Measurements from ENCODE around the gene CIBAR2. TPM values are rescaled to one million over a fixed set of nuclear protein-coding genes. Genes with fewer than 3 reads are reported as not detected.

CIBAR2 gene
- total and polyA plus RNA-seq, 10 of the 15 experiments (the other 5 are each of a cell fraction or from before 2014, with no cell fraction given), result 0.05 to 0.16 (median 0.07) TPM; not detected in 7

GRCh38 chr16:85146922-85147651 is 34.8 kb upstream of the CIBAR2 start:
- ATAC-seq (no peak), DNase-seq (ENCODE audit: low read depth, low spot score) (no peak), FAIRE-seq (no peak)
- Histone ChIP-seq H3K4me2 (ENCODE audit: control insufficient read depth, insufficient read depth) (no peak overlapping the region), H4K20me1 (ENCODE audit: control insufficient read depth, insufficient read depth) (no peaks in the 10 kb centered on the region), H3K36me3 (ENCODE audit: control insufficient read depth in 2 of 2, insufficient read depth in 2 of 2, low read length in 1 of 2) (no peaks in the 10 kb centered on the region), H3K4me1 (ENCODE audit: control insufficient read depth, insufficient read depth, low read length) (0 out of 2 replicates have a peak, but pooled peaks cover 2% of the 10 kb centered on the region), H3K27me3 (replicated peaks in 1 of 2; ENCODE audit: control insufficient read depth in 2 of 2, insufficient read depth in 2 of 2, low read length in 1 of 2) (no peaks in the 10 kb centered on the region), H3K9me3 (replicated peaks; ENCODE audit: control insufficient read depth, insufficient read depth, low read length) (no peaks in the 10 kb centered on the region), H3K27ac (ENCODE audit: control insufficient read depth, insufficient read depth) (no peak overlapping the region), H3K9ac (ENCODE audit: control insufficient read depth, insufficient read depth, low read length) (no peak overlapping the region), H3K4me3 (no peak overlapping the region), H2AFZ (ENCODE audit: control insufficient read depth, low read depth, low read length) (no peak overlapping the region), H3K79me2 (ENCODE audit: control insufficient read depth, insufficient read depth, low read length) (no peaks in the 10 kb centered on the region)
- TF ChIP-seq RAD51 (IDR thresholded peaks at IDR 0.05), result no peak
- no peak for TF ChIP-seq SMC3 (IDR thresholded peaks at IDR 0.05; ENCODE audit: borderline replicate concordance, low read length)
- TF ChIP-seq, protein P1, sequence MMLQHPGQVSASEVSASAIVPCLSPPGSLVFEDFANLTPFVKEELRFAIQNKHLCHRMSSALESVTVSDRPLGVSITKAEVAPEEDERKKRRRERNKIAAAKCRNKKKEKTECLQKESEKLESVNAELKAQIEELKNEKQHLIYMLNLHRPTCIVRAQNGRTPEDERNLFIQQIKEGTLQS (IDR thresholded peaks at IDR 0.05; ENCODE audit: borderline replicate concordance, extremely low read depth, low read depth, low read length), result no peak
- TF ChIP-seq, protein P2, sequence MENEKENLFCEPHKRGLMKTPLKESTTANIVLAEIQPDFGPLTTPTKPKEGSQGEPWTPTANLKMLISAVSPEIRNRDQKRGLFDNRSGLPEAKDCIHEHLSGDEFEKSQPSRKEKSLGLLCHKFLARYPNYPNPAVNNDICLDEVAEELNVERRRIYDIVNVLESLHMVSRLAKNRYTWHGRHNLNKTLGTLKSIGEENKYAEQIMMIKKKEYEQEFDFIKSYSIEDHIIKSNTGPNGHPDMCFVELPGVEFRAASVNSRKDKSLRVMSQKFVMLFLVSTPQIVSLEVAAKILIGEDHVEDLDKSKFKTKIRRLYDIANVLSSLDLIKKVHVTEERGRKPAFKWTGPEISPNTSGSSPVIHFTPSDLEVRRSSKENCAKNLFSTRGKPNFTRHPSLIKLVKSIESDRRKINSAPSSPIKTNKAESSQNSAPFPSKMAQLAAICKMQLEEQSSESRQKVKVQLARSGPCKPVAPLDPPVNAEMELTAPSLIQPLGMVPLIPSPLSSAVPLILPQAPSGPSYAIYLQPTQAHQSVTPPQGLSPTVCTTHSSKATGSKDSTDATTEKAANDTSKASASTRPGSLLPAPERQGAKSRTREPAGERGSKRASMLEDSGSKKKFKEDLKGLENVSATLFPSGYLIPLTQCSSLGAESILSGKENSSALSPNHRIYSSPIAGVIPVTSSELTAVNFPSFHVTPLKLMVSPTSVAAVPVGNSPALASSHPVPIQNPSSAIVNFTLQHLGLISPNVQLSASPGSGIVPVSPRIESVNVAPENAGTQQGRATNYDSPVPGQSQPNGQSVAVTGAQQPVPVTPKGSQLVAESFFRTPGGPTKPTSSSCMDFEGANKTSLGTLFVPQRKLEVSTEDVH (IDR thresholded peaks at IDR 0.05; ENCODE audit: low read depth, partially characterized antibody), result no peak
- TF ChIP-seq POLR2AphosphoS2 (IDR thresholded peaks at IDR 0.05; ENCODE audit: low read depth, low read length), result no peak
- no peak for TF ChIP-seq CHD2 (IDR thresholded peaks at IDR 0.05; ENCODE audit: borderline replicate concordance, low read depth, low read length)
- no peak for TF ChIP-seq TARDBP (IDR thresholded peaks at IDR 0.05; ENCODE audit: borderline replicate concordance)
- TF ChIP-seq, protein P3, sequence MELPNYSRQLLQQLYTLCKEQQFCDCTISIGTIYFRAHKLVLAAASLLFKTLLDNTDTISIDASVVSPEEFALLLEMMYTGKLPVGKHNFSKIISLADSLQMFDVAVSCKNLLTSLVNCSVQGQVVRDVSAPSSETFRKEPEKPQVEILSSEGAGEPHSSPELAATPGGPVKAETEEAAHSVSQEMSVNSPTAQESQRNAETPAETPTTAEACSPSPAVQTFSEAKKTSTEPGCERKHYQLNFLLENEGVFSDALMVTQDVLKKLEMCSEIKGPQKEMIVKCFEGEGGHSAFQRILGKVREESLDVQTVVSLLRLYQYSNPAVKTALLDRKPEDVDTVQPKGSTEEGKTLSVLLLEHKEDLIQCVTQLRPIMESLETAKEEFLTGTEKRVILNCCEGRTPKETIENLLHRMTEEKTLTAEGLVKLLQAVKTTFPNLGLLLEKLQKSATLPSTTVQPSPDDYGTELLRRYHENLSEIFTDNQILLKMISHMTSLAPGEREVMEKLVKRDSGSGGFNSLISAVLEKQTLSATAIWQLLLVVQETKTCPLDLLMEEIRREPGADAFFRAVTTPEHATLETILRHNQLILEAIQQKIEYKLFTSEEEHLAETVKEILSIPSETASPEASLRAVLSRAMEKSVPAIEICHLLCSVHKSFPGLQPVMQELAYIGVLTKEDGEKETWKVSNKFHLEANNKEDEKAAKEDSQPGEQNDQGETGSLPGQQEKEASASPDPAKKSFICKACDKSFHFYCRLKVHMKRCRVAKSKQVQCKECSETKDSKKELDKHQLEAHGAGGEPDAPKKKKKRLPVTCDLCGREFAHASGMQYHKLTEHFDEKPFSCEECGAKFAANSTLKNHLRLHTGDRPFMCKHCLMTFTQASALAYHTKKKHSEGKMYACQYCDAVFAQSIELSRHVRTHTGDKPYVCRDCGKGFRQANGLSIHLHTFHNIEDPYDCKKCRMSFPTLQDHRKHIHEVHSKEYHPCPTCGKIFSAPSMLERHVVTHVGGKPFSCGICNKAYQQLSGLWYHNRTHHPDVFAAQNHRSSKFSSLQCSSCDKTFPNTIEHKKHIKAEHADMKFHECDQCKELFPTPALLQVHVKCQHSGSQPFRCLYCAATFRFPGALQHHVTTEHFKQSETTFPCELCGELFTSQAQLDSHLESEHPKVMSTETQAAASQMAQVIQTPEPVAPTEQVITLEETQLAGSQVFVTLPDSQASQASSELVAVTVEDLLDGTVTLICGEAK (IDR thresholded peaks at IDR 0.05; ENCODE audit: borderline replicate concordance), result no peak
- ChIA-PET RAD21 (ENCODE audit: unreplicated experiment) (no interaction called here), POLR2A (no interaction called here), SMC1A (ENCODE audit: uncharacterized antibody, unreplicated experiment) (no interaction called here), CTCF (no interaction called here)
- 65% methylated on average over 27 of the region's 27 CpGs for WGBS (ENCODE audit: insufficient coverage, insufficient replicate concordance, low lambda C conversion rate, missing lambda C conversion rate)
- intact Hi-C loops (cut with micrococcal nuclease; ENCODE audit: unreplicated experiment), result no loop called here
- no TSS peak for BruUV-seq (replicated peaks)
- in situ Hi-C loops (cut with MboI), result no loop called here
